CD4-positive, CD25-positive, alpha-beta regulatory T cell (primary cell): Measurements from ENCODE around the gene HHIPL1. TPM values are rescaled to one million over a fixed set of nuclear protein-coding genes. Genes with fewer than 3 reads are reported as not detected.

Source experiments
- ATAC-seq, 2 donors: fragments of 150-1000 bp; cut with Tn5 transposase; one replicate each; pipeline ENCODE4 v1.10.0; 2021; ENCODE audit warnings: low read depth in 2 of 2, moderate number of reproducible peaks in 2 of 2, moderate library complexity in 1 of 2
- DNase-seq, 3 donors: peaks; one replicate each; pipeline versions ENCODE4 v3.0.0 to v3.0.0-alpha.2; 2012 to 2022; ENCODE audit warnings: mixed read lengths in 1 of 3
- H3K27ac ChIP-seq: one replicate; pipeline ENCODE4 v1.7.0; 2013; ENCODE audit warnings: mild to moderate bottlenecking, low read length; ENCODE audit not compliant: insufficient read depth, poor library complexity, severe bottlenecking
- H3K27me3 ChIP-seq: one replicate; pipeline ENCODE4 v1.7.0; 2013; ENCODE audit warnings: low read length; ENCODE audit not compliant: control insufficient read depth, insufficient read depth
- H3K36me3 ChIP-seq: one replicate; pipeline ENCODE4 v1.7.0; 2013; ENCODE audit warnings: mild to moderate bottlenecking, low read length, moderate library complexity; ENCODE audit not compliant: control insufficient read depth, insufficient read depth
- H3K4me1 ChIP-seq: 2 replicates; pipeline ENCODE4 v1.7.0; 2013; ENCODE audit warnings: mild to moderate bottlenecking, low read length; ENCODE audit not compliant: insufficient read depth, control insufficient read depth, poor library complexity, severe bottlenecking
- H3K4me3 ChIP-seq: one replicate; pipeline ENCODE4 v1.7.0; 2013; ENCODE audit warnings: low read depth, mild to moderate bottlenecking, low read length, moderate library complexity
- H3K9me3 ChIP-seq, 2 experiments: 1 replicate in 1 of 2; 2 replicates in 1 of 2; pipeline ENCODE4 v1.7.0; 2013; ENCODE audit warnings: low read length in 2 of 2, mild to moderate bottlenecking in 1 of 2, moderate library complexity in 1 of 2; ENCODE audit not compliant: control insufficient read depth in 2 of 2
- H3K27ac Mint-ChIP-seq, 3 donors: one replicate each; pipeline ENCODE4 v1.8.0; 2020 to 2022; ENCODE audit warnings: mild to moderate bottlenecking in 3 of 3, mixed read lengths in 3 of 3, moderate library complexity in 2 of 3
- H3K27me3 Mint-ChIP-seq: one replicate; pipeline ENCODE4 v1.8.0; 2022; ENCODE audit warnings: mild to moderate bottlenecking, mixed read lengths
- H3K36me3 Mint-ChIP-seq: one replicate; pipeline ENCODE4 v1.8.0; 2020; ENCODE audit warnings: mixed read lengths
- H3K4me1 Mint-ChIP-seq, 4 donors: one replicate each; pipeline ENCODE4 v1.8.0; 2020 to 2022; ENCODE audit warnings: mixed read lengths in 4 of 4, mild to moderate bottlenecking in 1 of 4
- H3K4me3 Mint-ChIP-seq, 4 donors: one replicate each; pipeline ENCODE4 v1.8.0; 2020 to 2022; ENCODE audit warnings: mild to moderate bottlenecking in 4 of 4, mixed read lengths in 4 of 4, moderate library complexity in 3 of 4
- H3K9me3 Mint-ChIP-seq, 7 donors: one replicate each; pipeline ENCODE4 v1.8.0; 2020 to 2022; ENCODE audit warnings: mixed read lengths in 7 of 7, mild to moderate bottlenecking in 3 of 7, moderate library complexity in 2 of 7
- polyA plus RNA-seq, 4 donors: library from polyadenylated mRNA; unstranded; fragments of 300-500 nt; fragmentation: Illumina TruSeq; gene quantifications; one replicate each; pipeline ENCODE4 v1.2.3, GENCODE V29; 2021
- total RNA-seq: library from RNA; stranded (reverse); gene quantifications from one replicate; pipeline ENCODE4 v1.2.3, GENCODE V29; 2022

Gene HHIPL1
- total and polyA plus RNA-seq, 5 donors from 2014 or later = 0.23 TPM; not detected in 4

DNA sequence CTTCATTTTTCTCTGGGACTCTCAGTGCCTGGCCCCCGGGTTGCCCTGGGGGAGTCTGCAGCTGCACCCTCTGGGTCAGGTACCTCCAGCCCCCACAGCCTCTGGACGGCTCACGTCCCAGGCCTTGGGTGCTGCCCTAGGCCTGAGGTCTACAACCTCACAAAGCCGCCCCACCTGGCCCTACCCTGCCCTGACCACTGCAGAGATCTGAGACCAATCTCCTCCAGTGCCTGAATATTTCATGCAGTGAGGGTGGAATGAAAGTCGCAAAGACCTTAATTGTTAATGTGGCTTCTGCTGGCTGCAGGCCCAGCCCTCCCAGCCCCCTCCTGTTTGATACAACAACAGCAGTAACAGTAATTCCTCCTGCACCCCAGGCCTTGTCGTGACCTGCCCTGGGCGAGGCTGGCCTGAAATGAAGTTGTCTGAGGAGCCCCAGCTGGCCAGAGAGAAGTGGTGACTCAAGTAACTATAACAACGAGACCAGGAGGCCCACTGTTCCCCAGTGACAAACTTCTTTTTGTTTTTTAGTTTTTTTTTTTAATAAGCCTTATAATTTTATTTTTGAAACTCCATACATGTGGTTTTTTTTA lies 32.1 kb upstream of the HHIPL1 start:
- peaks cover 28% of the 10 kb centered on the region for H3K27me3 Mint-ChIP-seq
- ATAC-seq (no peak), DNase-seq (no peak)
- H3K4me1 Mint-ChIP-seq = peaks cover 0 to 10% (median 0%) of the 10 kb centered on the region in 4 donors
- Histone ChIP-seq H3K4me1 (no peaks in the 10 kb centered on the region), H3K36me3 (no peaks in the 10 kb centered on the region), H3K9me3 (no peaks in the 10 kb centered on the region), H3K4me3 (no peak overlapping the region), H3K27ac (no peak overlapping the region), H3K27me3 (peaks cover 4% of the 10 kb centered on the region)
- H3K36me3 Mint-ChIP-seq = no peaks in the 10 kb centered on the region
- no peaks in the 10 kb centered on the region for H3K9me3 Mint-ChIP-seq
- no peak overlapping the region for H3K4me3 Mint-ChIP-seq
- H3K27ac Mint-ChIP-seq = no peak overlapping the region

- Histone ChIP-seq H3K27ac (no peak overlapping the region), H3K36me3 (no peaks in the 10 kb centered on the region), H3K9me3 (no peaks in the 10 kb centered on the region), H3K27me3 (peaks cover 4% of the 10 kb centered on the region), H3K4me3 (no peak overlapping the region), H3K4me1 (no peaks in the 10 kb centered on the region)
- H3K27me3 Mint-ChIP-seq = peaks cover 28% of the 10 kb centered on the region
- H3K27ac Mint-ChIP-seq = peak overlapping the region in 1 of 3 donors; percentile 55
- H3K36me3 Mint-ChIP-seq = no peaks in the 10 kb centered on the region
- ATAC-seq (no peak), DNase-seq (no peak)
- H3K4me1 Mint-ChIP-seq = peaks cover 0 to 2% (median 0%) of the 10 kb centered on the region in 4 donors
- no peak overlapping the region for H3K4me3 Mint-ChIP-seq
- no peaks in the 10 kb centered on the region for H3K9me3 Mint-ChIP-seq
These were observed 29.3 kb upstream of the HHIPL1 start for GRCh38 chr14:99615497-99616157.

DNA sequence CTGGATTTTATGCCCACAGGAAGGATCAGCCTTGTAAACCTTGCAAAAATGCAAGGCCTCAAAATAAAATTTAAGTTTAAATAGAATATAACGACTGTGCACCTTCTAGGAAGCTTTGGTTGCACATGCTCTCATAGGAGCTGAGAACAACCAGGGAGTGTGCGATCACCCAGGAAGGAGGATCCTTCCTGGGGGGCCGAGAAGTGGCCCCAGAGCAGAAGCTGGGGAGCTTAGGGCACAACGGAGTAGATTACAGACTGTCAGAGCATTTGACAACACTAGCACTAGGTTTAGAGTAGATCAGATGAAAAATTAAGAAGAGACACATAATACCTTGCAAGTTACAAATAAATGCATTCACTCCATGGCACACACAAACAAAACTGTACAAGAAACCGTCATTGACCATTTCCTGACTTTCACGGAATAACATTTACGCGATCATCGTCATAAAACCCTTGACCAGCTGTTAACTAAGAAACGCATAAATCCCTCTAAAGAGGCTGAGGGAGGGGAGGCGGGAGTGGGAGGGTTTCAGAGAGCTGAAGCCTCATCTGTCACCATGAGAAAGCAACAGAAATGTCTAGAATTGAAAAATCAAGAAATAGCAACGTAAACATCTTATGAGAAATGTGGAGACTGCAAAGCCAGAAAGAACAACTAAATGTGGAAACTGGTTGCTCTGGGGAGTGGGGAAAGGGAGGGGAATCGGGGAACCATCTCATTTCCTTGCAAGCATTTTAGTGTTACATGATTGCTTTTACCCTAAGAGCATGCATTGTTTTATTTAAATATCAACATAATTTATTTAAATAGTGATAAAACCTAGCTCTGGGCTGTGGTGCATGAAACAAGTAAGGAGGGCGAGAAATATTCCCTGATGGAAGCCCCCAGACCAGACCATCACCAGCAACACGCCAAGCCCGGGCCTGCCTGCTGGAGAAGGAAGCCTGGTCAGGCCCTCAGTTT lies 27.8 kb upstream of the HHIPL1 start:
- Histone ChIP-seq H3K4me1 (no peaks in the 10 kb centered on the region), H3K9me3 (no peaks in the 10 kb centered on the region), H3K27ac (no peak overlapping the region), H3K36me3 (no peaks in the 10 kb centered on the region), H3K4me3 (no peak overlapping the region), H3K27me3 (peaks cover 5% of the 10 kb centered on the region)
- Mint-ChIP-seq H3K27ac (no peak overlapping the region), H3K4me3 (no peak overlapping the region), H3K4me1 (peaks cover 0 to 2% (median 0%) of the 10 kb centered on the region in 4 donors), H3K27me3 (peaks cover 19% of the 10 kb centered on the region), H3K36me3 (no peaks in the 10 kb centered on the region), H3K9me3 (no peaks in the 10 kb centered on the region)
- DNase-seq (no peak), ATAC-seq (no peak)

GRCh38 chr14:99619835-99620834 lies 24.8 kb upstream of the HHIPL1 start:
- H3K36me3 Mint-ChIP-seq = no peaks in the 10 kb centered on the region
- ATAC-seq (no peak), DNase-seq (no peak)
- Histone ChIP-seq H3K27me3 (peaks cover 5% of the 10 kb centered on the region), H3K27ac (no peak overlapping the region), H3K9me3 (no peaks in the 10 kb centered on the region), H3K4me3 (no peak overlapping the region), H3K4me1 (no peaks in the 10 kb centered on the region), H3K36me3 (no peaks in the 10 kb centered on the region)
- no peak overlapping the region for H3K4me3 Mint-ChIP-seq
- peaks cover 26% of the 10 kb centered on the region for H3K27me3 Mint-ChIP-seq
- no peak overlapping the region for H3K27ac Mint-ChIP-seq
- no peaks in the 10 kb centered on the region for H3K9me3 Mint-ChIP-seq
- H3K4me1 Mint-ChIP-seq = peaks cover 0 to 2% (median 0%) of the 10 kb centered on the region in 4 donors

GRCh38 chr14:99621948-99622347 lies 23.0 kb upstream of the HHIPL1 start:
- Histone ChIP-seq H3K27ac (no peak overlapping the region), H3K27me3 (peaks cover 2% of the 10 kb centered on the region), H3K4me3 (no peak overlapping the region), H3K9me3 (no peaks in the 10 kb centered on the region), H3K4me1 (no peaks in the 10 kb centered on the region), H3K36me3 (no peaks in the 10 kb centered on the region)
- no peaks in the 10 kb centered on the region for H3K9me3 Mint-ChIP-seq
- peaks cover 0 to 2% (median 1%) of the 10 kb centered on the region in 4 donors for H3K4me1 Mint-ChIP-seq
- DNase-seq (no peak), ATAC-seq (no peak)
- H3K36me3 Mint-ChIP-seq = no peaks in the 10 kb centered on the region
- no peak overlapping the region for H3K27ac Mint-ChIP-seq
- peaks cover 17% of the 10 kb centered on the region for H3K27me3 Mint-ChIP-seq
- H3K4me3 Mint-ChIP-seq = no peak overlapping the region

- Mint-ChIP-seq H3K4me1 (peaks cover 0 to 6% (median 4%) of the 10 kb centered on the region in 4 donors), H3K27ac (no peak overlapping the region)
- ATAC-seq = no peak
These were observed 20.9 kb upstream of the HHIPL1 start for GRCh38 chr14:99624024-99624423.

GRCh38 chr14:99624971-99625370 lies 20.0 kb upstream of the HHIPL1 start:
- Histone ChIP-seq H3K27me3 (peaks cover 2% of the 10 kb centered on the region), H3K4me3 (no peak overlapping the region), H3K36me3 (no peaks in the 10 kb centered on the region), H3K9me3 (no peaks in the 10 kb centered on the region), H3K4me1 (peaks cover 3% of the 10 kb centered on the region), H3K27ac (no peak overlapping the region)
- Mint-ChIP-seq H3K4me1 (peaks cover 0 to 6% (median 4%) of the 10 kb centered on the region in 4 donors), H3K27ac (no peak overlapping the region), H3K9me3 (no peaks in the 10 kb centered on the region), H3K27me3 (peaks cover 9% of the 10 kb centered on the region), H3K4me3 (no peak overlapping the region), H3K36me3 (no peaks in the 10 kb centered on the region)
- no peak for ATAC-seq
- no peak for DNase-seq

More at GRCh38 chr14:99624024-99624423, 20.9 kb upstream of the HHIPL1 start:
- no peaks in the 10 kb centered on the region for H3K36me3 Mint-ChIP-seq
- peaks cover 13% of the 10 kb centered on the region for H3K27me3 Mint-ChIP-seq
- Histone ChIP-seq H3K27me3 (peaks cover 2% of the 10 kb centered on the region), H3K36me3 (no peaks in the 10 kb centered on the region), H3K27ac (no peak overlapping the region), H3K4me1 (peaks cover 2% of the 10 kb centered on the region), H3K4me3 (no peak overlapping the region), H3K9me3 (no peaks in the 10 kb centered on the region)
- H3K9me3 Mint-ChIP-seq = no peaks in the 10 kb centered on the region
- no peak for DNase-seq
- no peak overlapping the region for H3K4me3 Mint-ChIP-seq
